ENCODE results near the gene SAE1. TPM values are rescaled to one million over a fixed set of nuclear protein-coding genes. Genes with fewer than 3 reads are reported as not detected.

The SAE1 gene
- total RNA-seq, 1 experiment from 2014 or later: 314 TPM

DNA sequence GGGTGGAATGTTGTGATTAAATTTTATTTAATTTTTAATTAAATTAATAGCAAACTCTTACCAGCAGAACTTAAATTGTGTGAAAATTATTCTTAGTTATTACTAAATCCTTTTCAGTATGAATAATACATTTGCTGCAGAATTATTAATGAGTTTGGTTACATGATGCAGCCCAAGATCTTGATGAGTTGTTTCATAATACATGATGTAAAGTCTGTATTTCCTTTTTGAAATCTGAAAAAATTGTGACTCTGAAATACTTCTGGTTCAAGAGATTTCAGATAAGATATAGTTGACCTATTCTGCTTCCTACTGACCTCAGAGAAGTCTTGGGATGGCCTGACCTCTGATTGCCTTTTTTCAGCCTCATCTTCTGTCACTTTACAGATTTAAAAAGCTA lies 11.1 kb downstream of the SAE1 start:
- Histone ChIP-seq H3K27me3 (replicated peaks; ENCODE audit: insufficient read depth, low read depth, low read length, poor library complexity) (no peaks in the 10 kb centered on the region), H3K4me1 (ENCODE audit: insufficient read depth, low read length, poor library complexity, severe bottlenecking) (peaks cover 9% of the 10 kb centered on the region), H3K27ac (ENCODE audit: low read depth, low read length, poor library complexity, severe bottlenecking) (no peak overlapping the region), H3K4me3 (ENCODE audit: low read depth, low read length, poor library complexity, severe bottlenecking) (no peak overlapping the region), H3K9me3 (ENCODE audit: low read depth, low read length, poor library complexity, severe bottlenecking) (no peaks in the 10 kb centered on the region), H3K36me3 (ENCODE audit: insufficient read depth, low read length, poor library complexity, severe bottlenecking) (peaks cover 39% of the 10 kb centered on the region)
- no TSS peak for BruUV-seq (replicated peaks)
- ChIA-PET POLR2A (ENCODE audit: low non-redundant PET) (interaction anchor here (0.6 kb wide), 1 partner anchor 101 kb away, joined by 3 read pairs; no protein-coding TSS in a partner anchor), CTCF (no interaction called here)
- intact Hi-C loops (cut with micrococcal nuclease; ENCODE audit: unreplicated experiment): no loop called here
- DNase-seq (ENCODE audit: low spot score): no peak
- no peak for TF ChIP-seq CTCF (conservative IDR thresholded peaks at IDR 0.05; ENCODE audit: low read depth, low read length)
- no peak for TF ChIP-seq EZH2 (IDR thresholded peaks at IDR 0.05; ENCODE audit: borderline replicate concordance, low read depth, low read length, poor library complexity, severe bottlenecking)

GRCh38 chr19:47142779-47143178 lies 12.1 kb downstream of the SAE1 start:
- Histone ChIP-seq H3K27me3 (replicated peaks; ENCODE audit: insufficient read depth, low read depth, low read length, poor library complexity) (no peaks in the 10 kb centered on the region), H3K36me3 (ENCODE audit: insufficient read depth, low read length, poor library complexity, severe bottlenecking) (peaks cover 46% of the 10 kb centered on the region), H3K9me3 (ENCODE audit: low read depth, low read length, poor library complexity, severe bottlenecking) (no peaks in the 10 kb centered on the region), H3K4me1 (ENCODE audit: insufficient read depth, low read length, poor library complexity, severe bottlenecking) (peaks cover 9% of the 10 kb centered on the region), H3K4me3 (ENCODE audit: low read depth, low read length, poor library complexity, severe bottlenecking) (no peak overlapping the region), H3K27ac (ENCODE audit: low read depth, low read length, poor library complexity, severe bottlenecking) (no peak overlapping the region)
- no TSS peak for BruUV-seq (replicated peaks)
- no peak for DNase-seq (ENCODE audit: low spot score)
- intact Hi-C loops (cut with micrococcal nuclease; ENCODE audit: unreplicated experiment): no loop called here
- CTCF ChIA-PET: no interaction called here
- POLR2A ChIA-PET (ENCODE audit: low non-redundant PET): no interaction called here
- TF ChIP-seq CTCF (conservative IDR thresholded peaks at IDR 0.05; ENCODE audit: low read depth, low read length): no peak
- no peak for TF ChIP-seq EZH2 (IDR thresholded peaks at IDR 0.05; ENCODE audit: borderline replicate concordance, low read depth, low read length, poor library complexity, severe bottlenecking)

DNA sequence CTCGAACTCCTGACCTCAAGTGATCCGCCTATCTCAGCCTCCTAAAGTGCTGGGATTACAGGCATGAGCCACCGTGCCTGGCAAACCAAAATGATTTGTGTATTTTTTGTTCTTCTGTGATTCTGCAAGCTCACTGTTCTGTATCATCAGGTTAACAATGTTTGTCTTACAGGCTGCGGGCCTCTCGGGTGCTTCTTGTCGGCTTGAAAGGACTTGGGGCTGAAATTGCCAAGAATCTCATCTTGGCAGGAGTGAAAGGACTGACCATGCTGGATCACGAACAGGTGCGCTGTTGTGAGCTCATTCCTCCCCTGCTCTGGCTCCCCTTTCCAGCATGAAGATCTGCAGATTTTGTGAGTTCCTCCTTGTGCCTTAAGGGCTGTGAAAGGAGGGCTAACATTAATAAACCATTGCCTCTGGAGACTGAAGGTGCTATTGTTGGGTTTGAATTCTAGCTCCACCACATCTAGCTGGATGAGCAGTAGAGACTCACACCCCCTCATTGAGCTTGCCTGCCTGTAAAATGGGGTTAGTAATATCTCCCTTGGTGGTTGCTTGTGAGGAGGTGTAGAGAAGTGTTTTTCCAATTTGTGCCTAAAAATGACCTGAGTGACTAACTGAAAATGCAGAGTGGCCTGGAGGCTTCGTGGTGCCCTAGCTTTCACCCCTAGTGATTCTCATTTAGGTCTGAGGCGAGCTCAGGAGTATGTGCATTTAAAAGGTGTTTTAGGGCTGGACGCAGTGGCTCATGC lies 12.9 kb downstream of the SAE1 start:
- no peak for TF ChIP-seq CTCF (conservative IDR thresholded peaks at IDR 0.05; ENCODE audit: low read depth, low read length)
- TF ChIP-seq EZH2 (IDR thresholded peaks at IDR 0.05; ENCODE audit: borderline replicate concordance, low read depth, low read length, poor library complexity, severe bottlenecking): no peak
- Histone ChIP-seq H3K9me3 (ENCODE audit: low read depth, low read length, poor library complexity, severe bottlenecking) (no peaks in the 10 kb centered on the region), H3K36me3 (ENCODE audit: insufficient read depth, low read length, poor library complexity, severe bottlenecking) (peaks cover 49% of the 10 kb centered on the region), H3K4me3 (ENCODE audit: low read depth, low read length, poor library complexity, severe bottlenecking) (no peak overlapping the region), H3K27ac (ENCODE audit: low read depth, low read length, poor library complexity, severe bottlenecking) (no peak overlapping the region), H3K4me1 (ENCODE audit: insufficient read depth, low read length, poor library complexity, severe bottlenecking) (peaks cover 9% of the 10 kb centered on the region), H3K27me3 (replicated peaks; ENCODE audit: insufficient read depth, low read depth, low read length, poor library complexity) (no peaks in the 10 kb centered on the region)
- CTCF ChIA-PET: no interaction called here
- intact Hi-C loops (cut with micrococcal nuclease; ENCODE audit: unreplicated experiment): no loop called here
- POLR2A ChIA-PET (ENCODE audit: low non-redundant PET): interaction anchor here (0.6 kb wide), 1 partner anchor 35 kb away, joined by 3 read pairs; no protein-coding TSS in a partner anchor
- no peak for DNase-seq (ENCODE audit: low spot score)
- no TSS peak for BruUV-seq (replicated peaks)
